GM23338 (cell line): ENCODE measurements around the gene OR5M11. TPM values are rescaled to one million over a fixed set of nuclear protein-coding genes. Genes with fewer than 3 reads are reported as not detected.

Experiments used
- ATAC-seq: fragments of 200-7000 bp; cut with Tn5 transposase; 3 replicates; pipeline ENCODE4 v1.9.1; 2020
- DNase-seq: peaks from one replicate; pipeline ENCODE4 v3.0.0-alpha.2; 2015; ENCODE audit warnings: low spot score
- H2AFZ ChIP-seq: fragments of 200-600 bp; sonication (generic); 2 replicates; pipeline ENCODE4 v1.8.0; 2016; ENCODE audit warnings: antibody characterized with exemption, mild to moderate bottlenecking, moderate library complexity
- H3F3A ChIP-seq: fragments of 200-600 bp; sonication (generic); replicated peaks from 2 replicates; pipeline ENCODE4 v1.8.0; 2017; ENCODE audit warnings: antibody characterized with exemption, mixed run types, low read depth
- H3K27ac ChIP-seq: fragments of 200-600 bp; sonication (generic); 2 replicates; pipeline ENCODE4 v1.6.1; 2016; ENCODE audit warnings: low read depth
- H3K27me3 ChIP-seq: fragments of 200-600 bp; sonication (generic); 2 replicates; pipeline ENCODE4 v1.8.0; 2016; ENCODE audit warnings: mild to moderate bottlenecking, mixed run types, moderate library complexity; ENCODE audit not compliant: insufficient read depth
- H3K36me3 ChIP-seq: fragments of 200-600 bp; sonication (generic); 2 replicates; pipeline ENCODE4 v1.8.0; 2016; ENCODE audit warnings: mild to moderate bottlenecking; ENCODE audit not compliant: insufficient read depth
- H3K4me1 ChIP-seq: fragments of 200-600 bp; sonication (generic); 2 replicates; pipeline ENCODE4 v1.8.0; 2016; ENCODE audit warnings: mild to moderate bottlenecking, moderate library complexity; ENCODE audit not compliant: insufficient read depth
- H3K4me2 ChIP-seq: fragments of 200-600 bp; sonication (generic); 2 replicates; pipeline ENCODE4 v1.7.1; 2017; ENCODE audit warnings: mixed run types
- H3K4me3 ChIP-seq: fragments of 200-600 bp; sonication (generic); 2 replicates; pipeline ENCODE4 v1.6.1; 2016; ENCODE audit warnings: mixed run types
- H3K79me2 ChIP-seq: fragments of 200-600 bp; sonication (generic); replicated peaks from 2 replicates; pipeline ENCODE4 v1.8.0; 2017; ENCODE audit warnings: mild to moderate bottlenecking; ENCODE audit not compliant: insufficient read depth
- H3K9me2 ChIP-seq: fragments of 200-600 bp; sonication (generic); 2 replicates; pipeline ENCODE4 v1.8.0; 2017; ENCODE audit not compliant: insufficient read depth
- H4K20me1 ChIP-seq: fragments of 200-600 bp; sonication (generic); replicated peaks from 2 replicates; pipeline ENCODE4 v1.8.0; 2017; ENCODE audit warnings: mild to moderate bottlenecking; ENCODE audit not compliant: insufficient read depth
- H3K27ac Mint-ChIP-seq: 2 replicates; pipeline ENCODE4 v1.8.0; 2020; ENCODE audit warnings: inconsistent platforms, mild to moderate bottlenecking, moderate library complexity, mixed read lengths
- H3K27me3 Mint-ChIP-seq: 3 replicates; pipeline ENCODE4 v1.8.0; 2022; ENCODE audit warnings: low read depth, mild to moderate bottlenecking, moderate library complexity, mixed read lengths, inconsistent platforms; ENCODE audit not compliant: insufficient read depth, poor library complexity
- H3K36me3 Mint-ChIP-seq: 3 replicates; pipeline ENCODE4 v1.8.0; 2021; ENCODE audit warnings: low read depth, mild to moderate bottlenecking, inconsistent platforms, moderate library complexity, mixed read lengths
- H3K4me1 Mint-ChIP-seq: 3 replicates; pipeline ENCODE4 v1.8.0; 2020; ENCODE audit warnings: mild to moderate bottlenecking, inconsistent platforms, mixed read lengths
- H3K4me3 Mint-ChIP-seq: 3 replicates; pipeline ENCODE4 v1.8.0; 2021; ENCODE audit warnings: moderate library complexity, mild to moderate bottlenecking, inconsistent platforms, mixed read lengths
- H3K9me3 Mint-ChIP-seq: 3 replicates; pipeline ENCODE4 v1.8.0; 2020; ENCODE audit warnings: moderate library complexity, mild to moderate bottlenecking, inconsistent platforms, mixed read lengths
- CREB1 ChIP-seq: fragments of 250-450 bp; sonication (Bioruptor Pico); IDR thresholded peaks from 2 replicates; pipeline ENCODE4 v1.5.0; 2020; ENCODE audit warnings: low read depth, mild to moderate bottlenecking, moderate library complexity
- EZH2 ChIP-seq: fragments of 200-600 bp; sonication (generic); IDR thresholded peaks from one replicate; pipeline ENCODE4 v1.8.0; 2017; ENCODE audit warnings: antibody characterized with exemption, mild to moderate bottlenecking, low read depth; ENCODE audit not compliant: unreplicated experiment
- EZH2phosphoT487 ChIP-seq: fragments of 200-600 bp; sonication (generic); IDR thresholded peaks from one replicate; pipeline ENCODE4 v1.8.1; 2018; ENCODE audit warnings: antibody characterized with exemption; ENCODE audit not compliant: unreplicated experiment
- JUNB ChIP-seq: IDR thresholded peaks from one replicate; pipeline ENCODE4 v1.6.1; 2016; ENCODE audit warnings: antibody characterized with exemption; ENCODE audit not compliant: unreplicated experiment
- NANOG ChIP-seq: IDR thresholded peaks from 2 replicates; pipeline ENCODE4 v1.6.1; 2016; ENCODE audit warnings: antibody characterized with exemption, borderline replicate concordance
- POLR2AphosphoS5 ChIP-seq: IDR thresholded peaks from 2 replicates; pipeline ENCODE4 v1.6.1; 2016; ENCODE audit warnings: antibody characterized with exemption, low read depth
- STAT1 ChIP-seq: IDR thresholded peaks from one replicate; pipeline ENCODE4 v1.6.1; 2016; ENCODE audit warnings: antibody characterized with exemption; ENCODE audit not compliant: unreplicated experiment
- ZNF114 ChIP-seq: fragments of 250-450 bp; sonication (Bioruptor Pico); IDR thresholded peaks from 2 replicates; pipeline ENCODE4 v1.5.0; 2020; ENCODE audit warnings: mild to moderate bottlenecking, moderate library complexity
- ZNF331 ChIP-seq: fragments of 250-450 bp; sonication (Bioruptor Pico); IDR thresholded peaks from 2 replicates; pipeline ENCODE4 v1.5.0; 2020; ENCODE audit warnings: low read depth, mild to moderate bottlenecking, moderate library complexity
- polyA plus RNA-seq: library from polyadenylated mRNA; unstranded; fragments of >200 nt; fragmentation: Nextera tagmentation; extraction: Ambion mirVana; gene quantifications from 2 replicates; pipeline ENCODE4 v1.2.1, GENCODE V29; 2016
- total RNA-seq: library from RNA; depleted of rRNA; stranded (reverse); fragments of >200 nt; shearing (Covaris generic); gene quantifications from 2 replicates; pipeline ENCODE4 v1.2.3, GENCODE V29; 2014
- TF ChIP-seq, protein P1 (sequence below): IDR thresholded peaks from one replicate; pipeline ENCODE4 v1.6.1; 2018; ENCODE audit warnings: antibody characterized with exemption; ENCODE audit not compliant: unreplicated experiment
- TF ChIP-seq, protein P2 (sequence below), 2 experiments: fragments of 200-600 bp in 1 of 2; sonication (generic) in 1 of 2; conservative IDR thresholded peaks; 2 replicates each; pipeline versions ENCODE4 v1.5.1 to v1.6.1; 2016 to 2017; ENCODE audit warnings: antibody characterized with exemption in 2 of 2, low read depth in 2 of 2, mild to moderate bottlenecking in 2 of 2, moderate library complexity in 1 of 2
- TF ChIP-seq, protein P3 (sequence below): IDR thresholded peaks from 2 replicates; pipeline ENCODE4 v1.6.1; 2016; ENCODE audit warnings: antibody characterized with exemption
- TF ChIP-seq, protein P4 (sequence below): fragments of 250-450 bp; sonication (Bioruptor Pico); IDR thresholded peaks from 2 replicates; pipeline ENCODE4 v1.5.0; 2020; ENCODE audit warnings: mild to moderate bottlenecking, moderate library complexity

Gene OR5M11
- total and polyA plus RNA-seq, 2 experiments from 2014 or later: not detected

DNA sequence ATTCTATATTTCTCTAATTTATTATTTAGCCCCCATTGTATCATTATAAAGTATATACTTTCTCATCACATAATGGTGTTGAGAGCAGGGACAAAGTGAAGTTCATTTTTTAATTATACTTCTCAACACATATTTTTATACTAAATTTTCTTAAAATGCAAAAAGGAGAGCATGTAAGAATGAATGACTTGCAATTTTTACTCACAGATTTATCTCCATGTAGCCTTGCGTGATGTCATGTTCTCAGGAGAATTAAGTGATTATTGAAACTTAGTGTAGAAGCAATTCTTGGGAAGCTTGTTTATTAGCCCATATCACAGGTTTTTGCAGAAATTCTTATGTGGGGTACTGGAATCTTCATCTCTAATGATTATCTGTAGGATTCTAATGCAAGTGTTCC, 682 bp upstream of the OR5M11 start:
- no peaks in the 10 kb centered on the region for H3K4me1 ChIP-seq
- H3K27ac ChIP-seq: no peak overlapping the region
- no peak overlapping the region for H3K4me2 ChIP-seq
- no peaks in the 10 kb centered on the region for H3F3A ChIP-seq
- no peak overlapping the region for H3K4me3 ChIP-seq
- no peak for DNase-seq
- Mint-ChIP-seq H3K27me3 (no peaks in the 10 kb centered on the region), H3K27ac (no peak overlapping the region), H3K4me3 (no peak overlapping the region), H3K36me3 (no peaks in the 10 kb centered on the region; the same call in 2 of the 3 replicates), H3K4me1 (0 out of 3 replicates have a peak, but pooled peaks cover 3% of the 10 kb centered on the region), H3K9me3 (no peaks in the 10 kb centered on the region; the same call in 2 of the 3 replicates)
- H3K36me3 ChIP-seq: no peaks in the 10 kb centered on the region
- H3K79me2 ChIP-seq: no peaks in the 10 kb centered on the region
- peaks cover 25% of the 10 kb centered on the region; the same call in 1 of the 2 replicates for H3K9me2 ChIP-seq
- no peaks in the 10 kb centered on the region for H3K27me3 ChIP-seq
- H4K20me1 ChIP-seq: no peaks in the 10 kb centered on the region
- TF ChIP-seq, protein P1, sequence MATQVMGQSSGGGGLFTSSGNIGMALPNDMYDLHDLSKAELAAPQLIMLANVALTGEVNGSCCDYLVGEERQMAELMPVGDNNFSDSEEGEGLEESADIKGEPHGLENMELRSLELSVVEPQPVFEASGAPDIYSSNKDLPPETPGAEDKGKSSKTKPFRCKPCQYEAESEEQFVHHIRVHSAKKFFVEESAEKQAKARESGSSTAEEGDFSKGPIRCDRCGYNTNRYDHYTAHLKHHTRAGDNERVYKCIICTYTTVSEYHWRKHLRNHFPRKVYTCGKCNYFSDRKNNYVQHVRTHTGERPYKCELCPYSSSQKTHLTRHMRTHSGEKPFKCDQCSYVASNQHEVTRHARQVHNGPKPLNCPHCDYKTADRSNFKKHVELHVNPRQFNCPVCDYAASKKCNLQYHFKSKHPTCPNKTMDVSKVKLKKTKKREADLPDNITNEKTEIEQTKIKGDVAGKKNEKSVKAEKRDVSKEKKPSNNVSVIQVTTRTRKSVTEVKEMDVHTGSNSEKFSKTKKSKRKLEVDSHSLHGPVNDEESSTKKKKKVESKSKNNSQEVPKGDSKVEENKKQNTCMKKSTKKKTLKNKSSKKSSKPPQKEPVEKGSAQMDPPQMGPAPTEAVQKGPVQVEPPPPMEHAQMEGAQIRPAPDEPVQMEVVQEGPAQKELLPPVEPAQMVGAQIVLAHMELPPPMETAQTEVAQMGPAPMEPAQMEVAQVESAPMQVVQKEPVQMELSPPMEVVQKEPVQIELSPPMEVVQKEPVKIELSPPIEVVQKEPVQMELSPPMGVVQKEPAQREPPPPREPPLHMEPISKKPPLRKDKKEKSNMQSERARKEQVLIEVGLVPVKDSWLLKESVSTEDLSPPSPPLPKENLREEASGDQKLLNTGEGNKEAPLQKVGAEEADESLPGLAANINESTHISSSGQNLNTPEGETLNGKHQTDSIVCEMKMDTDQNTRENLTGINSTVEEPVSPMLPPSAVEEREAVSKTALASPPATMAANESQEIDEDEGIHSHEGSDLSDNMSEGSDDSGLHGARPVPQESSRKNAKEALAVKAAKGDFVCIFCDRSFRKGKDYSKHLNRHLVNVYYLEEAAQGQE: no peak
- TF ChIP-seq EZH2 (no peak), ZNF331 (CRISPR knock-in tag) (no peak), POLR2AphosphoS5 (no peak), JUNB (no peak), EZH2phosphoT487 (no peak), NANOG (no peak), ZNF114 (no peak), CREB1 (CRISPR knock-in tag) (no peak), STAT1 (no peak)
- TF ChIP-seq, protein P2, sequence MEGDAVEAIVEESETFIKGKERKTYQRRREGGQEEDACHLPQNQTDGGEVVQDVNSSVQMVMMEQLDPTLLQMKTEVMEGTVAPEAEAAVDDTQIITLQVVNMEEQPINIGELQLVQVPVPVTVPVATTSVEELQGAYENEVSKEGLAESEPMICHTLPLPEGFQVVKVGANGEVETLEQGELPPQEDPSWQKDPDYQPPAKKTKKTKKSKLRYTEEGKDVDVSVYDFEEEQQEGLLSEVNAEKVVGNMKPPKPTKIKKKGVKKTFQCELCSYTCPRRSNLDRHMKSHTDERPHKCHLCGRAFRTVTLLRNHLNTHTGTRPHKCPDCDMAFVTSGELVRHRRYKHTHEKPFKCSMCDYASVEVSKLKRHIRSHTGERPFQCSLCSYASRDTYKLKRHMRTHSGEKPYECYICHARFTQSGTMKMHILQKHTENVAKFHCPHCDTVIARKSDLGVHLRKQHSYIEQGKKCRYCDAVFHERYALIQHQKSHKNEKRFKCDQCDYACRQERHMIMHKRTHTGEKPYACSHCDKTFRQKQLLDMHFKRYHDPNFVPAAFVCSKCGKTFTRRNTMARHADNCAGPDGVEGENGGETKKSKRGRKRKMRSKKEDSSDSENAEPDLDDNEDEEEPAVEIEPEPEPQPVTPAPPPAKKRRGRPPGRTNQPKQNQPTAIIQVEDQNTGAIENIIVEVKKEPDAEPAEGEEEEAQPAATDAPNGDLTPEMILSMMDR (conservative IDR thresholded peaks at IDR 0.05; ENCODE audit: low read depth in 2 of 2): no peak
- TF ChIP-seq, protein P3, sequence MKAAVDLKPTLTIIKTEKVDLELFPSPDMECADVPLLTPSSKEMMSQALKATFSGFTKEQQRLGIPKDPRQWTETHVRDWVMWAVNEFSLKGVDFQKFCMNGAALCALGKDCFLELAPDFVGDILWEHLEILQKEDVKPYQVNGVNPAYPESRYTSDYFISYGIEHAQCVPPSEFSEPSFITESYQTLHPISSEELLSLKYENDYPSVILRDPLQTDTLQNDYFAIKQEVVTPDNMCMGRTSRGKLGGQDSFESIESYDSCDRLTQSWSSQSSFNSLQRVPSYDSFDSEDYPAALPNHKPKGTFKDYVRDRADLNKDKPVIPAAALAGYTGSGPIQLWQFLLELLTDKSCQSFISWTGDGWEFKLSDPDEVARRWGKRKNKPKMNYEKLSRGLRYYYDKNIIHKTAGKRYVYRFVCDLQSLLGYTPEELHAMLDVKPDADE: no peak
- TF ChIP-seq, protein P4, sequence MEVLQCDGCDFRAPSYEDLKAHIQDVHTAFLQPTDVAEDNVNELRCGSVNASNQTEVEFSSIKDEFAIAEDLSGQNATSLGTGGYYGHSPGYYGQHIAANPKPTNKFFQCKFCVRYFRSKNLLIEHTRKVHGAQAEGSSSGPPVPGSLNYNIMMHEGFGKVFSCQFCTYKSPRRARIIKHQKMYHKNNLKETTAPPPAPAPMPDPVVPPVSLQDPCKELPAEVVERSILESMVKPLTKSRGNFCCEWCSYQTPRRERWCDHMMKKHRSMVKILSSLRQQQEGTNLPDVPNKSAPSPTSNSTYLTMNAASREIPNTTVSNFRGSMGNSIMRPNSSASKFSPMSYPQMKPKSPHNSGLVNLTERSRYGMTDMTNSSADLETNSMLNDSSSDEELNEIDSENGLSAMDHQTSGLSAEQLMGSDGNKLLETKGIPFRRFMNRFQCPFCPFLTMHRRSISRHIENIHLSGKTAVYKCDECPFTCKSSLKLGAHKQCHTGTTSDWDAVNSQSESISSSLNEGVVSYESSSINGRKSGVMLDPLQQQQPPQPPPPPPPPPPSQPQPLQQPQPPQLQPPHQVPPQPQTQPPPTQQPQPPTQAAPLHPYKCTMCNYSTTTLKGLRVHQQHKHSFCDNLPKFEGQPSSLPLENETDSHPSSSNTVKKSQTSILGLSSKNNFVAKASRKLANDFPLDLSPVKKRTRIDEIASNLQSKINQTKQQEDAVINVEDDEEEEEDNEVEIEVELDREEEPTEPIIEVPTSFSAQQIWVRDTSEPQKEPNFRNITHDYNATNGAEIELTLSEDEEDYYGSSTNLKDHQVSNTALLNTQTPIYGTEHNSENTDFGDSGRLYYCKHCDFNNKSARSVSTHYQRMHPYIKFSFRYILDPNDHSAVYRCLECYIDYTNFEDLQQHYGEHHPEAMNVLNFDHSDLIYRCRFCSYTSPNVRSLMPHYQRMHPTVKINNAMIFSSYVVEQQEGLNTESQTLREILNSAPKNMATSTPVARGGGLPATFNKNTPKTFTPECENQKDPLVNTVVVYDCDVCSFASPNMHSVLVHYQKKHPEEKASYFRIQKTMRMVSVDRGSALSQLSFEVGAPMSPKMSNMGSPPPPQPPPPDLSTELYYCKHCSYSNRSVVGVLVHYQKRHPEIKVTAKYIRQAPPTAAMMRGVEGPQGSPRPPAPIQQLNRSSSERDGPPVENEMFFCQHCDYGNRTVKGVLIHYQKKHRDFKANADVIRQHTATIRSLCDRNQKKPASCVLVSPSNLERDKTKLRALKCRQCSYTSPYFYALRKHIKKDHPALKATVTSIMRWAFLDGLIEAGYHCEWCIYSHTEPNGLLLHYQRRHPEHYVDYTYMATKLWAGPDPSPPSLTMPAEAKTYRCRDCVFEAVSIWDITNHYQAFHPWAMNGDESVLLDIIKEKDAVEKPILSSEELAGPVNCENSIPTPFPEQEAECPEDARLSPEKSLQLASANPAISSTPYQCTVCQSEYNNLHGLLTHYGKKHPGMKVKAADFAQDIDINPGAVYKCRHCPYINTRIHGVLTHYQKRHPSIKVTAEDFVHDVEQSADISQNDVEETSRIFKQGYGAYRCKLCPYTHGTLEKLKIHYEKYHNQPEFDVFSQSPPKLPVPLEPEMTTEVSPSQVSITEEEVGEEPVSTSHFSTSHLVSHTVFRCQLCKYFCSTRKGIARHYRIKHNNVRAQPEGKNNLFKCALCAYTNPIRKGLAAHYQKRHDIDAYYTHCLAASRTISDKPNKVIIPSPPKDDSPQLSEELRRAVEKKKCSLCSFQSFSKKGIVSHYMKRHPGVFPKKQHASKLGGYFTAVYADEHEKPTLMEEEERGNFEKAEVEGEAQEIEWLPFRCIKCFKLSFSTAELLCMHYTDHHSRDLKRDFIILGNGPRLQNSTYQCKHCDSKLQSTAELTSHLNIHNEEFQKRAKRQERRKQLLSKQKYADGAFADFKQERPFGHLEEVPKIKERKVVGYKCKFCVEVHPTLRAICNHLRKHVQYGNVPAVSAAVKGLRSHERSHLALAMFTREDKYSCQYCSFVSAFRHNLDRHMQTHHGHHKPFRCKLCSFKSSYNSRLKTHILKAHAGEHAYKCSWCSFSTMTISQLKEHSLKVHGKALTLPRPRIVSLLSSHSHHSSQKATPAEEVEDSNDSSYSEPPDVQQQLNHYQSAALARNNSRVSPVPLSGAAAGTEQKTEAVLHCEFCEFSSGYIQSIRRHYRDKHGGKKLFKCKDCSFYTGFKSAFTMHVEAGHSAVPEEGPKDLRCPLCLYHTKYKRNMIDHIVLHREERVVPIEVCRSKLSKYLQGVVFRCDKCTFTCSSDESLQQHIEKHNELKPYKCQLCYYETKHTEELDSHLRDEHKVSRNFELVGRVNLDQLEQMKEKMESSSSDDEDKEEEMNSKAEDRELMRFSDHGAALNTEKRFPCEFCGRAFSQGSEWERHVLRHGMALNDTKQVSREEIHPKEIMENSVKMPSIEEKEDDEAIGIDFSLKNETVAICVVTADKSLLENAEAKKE (CRISPR knock-in tag): no peak
- no peak overlapping the region for H2AFZ ChIP-seq
- ATAC-seq: no peak
